Upper lobe of right lung (tissue), 1 donor: ENCODE results near the gene PTP4A2. TPM values are rescaled to one million over a fixed set of nuclear protein-coding genes. Genes with fewer than 3 reads are reported as not detected.

Experiments used
- ATAC-seq: fragments of 200-7000 bp; cut with Tn5 transposase; one replicate; pipeline ENCODE4 v1.9.1; 2020; ENCODE audit warnings: mild to moderate bottlenecking, moderate library complexity
- DNase-seq: peaks from one replicate; pipeline ENCODE4 v3.0.0-alpha.2; 2020
- H3K27ac ChIP-seq: fragments of 200-600 bp; one replicate; pipeline ENCODE4 v1.8.0; 2022
- H3K27me3 ChIP-seq: fragments of 200-600 bp; one replicate; pipeline ENCODE4 v1.8.0; 2022; ENCODE audit warnings: mild to moderate bottlenecking
- H3K36me3 ChIP-seq: fragments of 200-600 bp; one replicate; pipeline ENCODE4 v1.8.0; 2022
- H3K4me1 ChIP-seq: fragments of 200-600 bp; one replicate; pipeline ENCODE4 v1.8.0; 2022
- H3K4me3 ChIP-seq: fragments of 200-600 bp; one replicate; pipeline ENCODE4 v1.8.0; 2022; ENCODE audit warnings: mild to moderate bottlenecking
- H3K9me3 ChIP-seq: fragments of 200-600 bp; one replicate; pipeline ENCODE4 v1.8.0; 2022
- CTCF ChIP-seq: fragments of 200-600 bp; IDR thresholded peaks from one replicate; pipeline ENCODE4 v1.8.0; 2022; ENCODE audit warnings: antibody characterized with exemption
- intact Hi-C: fragments of 100-400 bp; cut with DNase I; formaldehyde crosslinking; loops from one replicate; pipeline ENCODE4 v1.11.0; 2022
- total RNA-seq: library from RNA; stranded (reverse); fragmentation: NEBNext Ultra II Directional; extraction: Animal tissue kit (Norgen Biotek cat#: 25700); gene quantifications from one replicate; pipeline ENCODE4 v1.2.1, GENCODE V29; 2021
- donor health status: DM: no; HTN: yes; CAD: no; lungs with severe emphysema.

The PTP4A2 gene
- total RNA-seq, 1 donor from 2014 or later, result 244 TPM

GRCh38 chr1:31981456-31981839 is 43.3 kb upstream of the PTP4A2 start:
- H3K36me3 ChIP-seq, result no peaks in the 10 kb centered on the region
- intact Hi-C loops, result no loop called here
- no peak for DNase-seq
- TF ChIP-seq CTCF, result no peak
- H3K27me3 ChIP-seq, result no peaks in the 10 kb centered on the region
- H3K9me3 ChIP-seq, result no peaks in the 10 kb centered on the region
- no peak overlapping the region for H3K4me3 ChIP-seq
- H3K4me1 ChIP-seq, result peaks cover 12% of the 10 kb centered on the region
- H3K27ac ChIP-seq, result peak overlapping the region; percentile 3
- ATAC-seq, result no peak

- Histone ChIP-seq H3K9me3 (no peaks in the 10 kb centered on the region), H3K27me3 (no peaks in the 10 kb centered on the region), H3K36me3 (no peaks in the 10 kb centered on the region), H3K27ac (no peak overlapping the region), H3K4me1 (peaks cover 12% of the 10 kb centered on the region), H3K4me3 (no peak overlapping the region)
- intact Hi-C loops, result no loop called here
- ATAC-seq (no peak), DNase-seq (no peak)
- TF ChIP-seq CTCF, result no peak
Observed at GRCh38 chr1:31980835-31981455, 42.8 kb upstream of the PTP4A2 start.

- DNase-seq (no peak), ATAC-seq (no peak)
- Histone ChIP-seq H3K9me3 (no peaks in the 10 kb centered on the region), H3K36me3 (no peaks in the 10 kb centered on the region), H3K4me1 (no peaks in the 10 kb centered on the region), H3K27ac (no peak overlapping the region), H3K4me3 (no peak overlapping the region), H3K27me3 (no peaks in the 10 kb centered on the region)
- intact Hi-C loops, result no loop called here
- no peak for TF ChIP-seq CTCF
Observed at GRCh38 chr1:31978843-31979400, 40.8 kb upstream of the PTP4A2 start.

- Histone ChIP-seq H3K36me3 (no peaks in the 10 kb centered on the region), H3K27ac (no peak overlapping the region), H3K4me3 (no peak overlapping the region), H3K4me1 (no peaks in the 10 kb centered on the region), H3K9me3 (no peaks in the 10 kb centered on the region), H3K27me3 (no peaks in the 10 kb centered on the region)
- DNase-seq, result no peak
- intact Hi-C loops, result no loop called here
- TF ChIP-seq CTCF, result peak; percentile 19
- peak; percentile 61 for ATAC-seq
Observed at GRCh38 chr1:31977385-31978131, 39.4 kb upstream of the PTP4A2 start.

GRCh38 chr1:31976401-31976800 is 38.2 kb upstream of the PTP4A2 start:
- no peak for TF ChIP-seq CTCF
- no peak for DNase-seq
- H3K4me3 ChIP-seq, result no peak overlapping the region
- no peak overlapping the region for H3K27ac ChIP-seq
- no peaks in the 10 kb centered on the region for H3K4me1 ChIP-seq
- no peak for ATAC-seq
- H3K36me3 ChIP-seq, result no peaks in the 10 kb centered on the region
- no peaks in the 10 kb centered on the region for H3K27me3 ChIP-seq
- H3K9me3 ChIP-seq, result no peaks in the 10 kb centered on the region
- intact Hi-C loops, result no loop called here
